ACHN (cell line): ENCODE results near the gene CUL9.
A peak's percentile ranks its signal among the peaks of the same experiment; 100 is the strongest.

ENCODE experiments used
- DNase-seq: peaks from one replicate; pipeline ENCODE4 v3.0.0-alpha.2; 2015
- in situ Hi-C: cut with HindIII; loops from 2 replicates; pipeline ENCODE4 v1.10.0; 2017; ENCODE audit warnings: low sequenced_read_pairs, low pct_ligation_motif_present, low pct_unique_long_range_greater_than_20kb

CUL9 gene

GRCh38 chr6:43171707-43172103 lies 10.3 kb upstream of the CUL9 start:
- no peak for DNase-seq
- in situ Hi-C loops: no loop called here

GRCh38 chr6:43172104-43173007 lies 9.6 kb upstream of the CUL9 start:
- in situ Hi-C loops: no loop called here
- DNase-seq: peak; percentile 27

DNA sequence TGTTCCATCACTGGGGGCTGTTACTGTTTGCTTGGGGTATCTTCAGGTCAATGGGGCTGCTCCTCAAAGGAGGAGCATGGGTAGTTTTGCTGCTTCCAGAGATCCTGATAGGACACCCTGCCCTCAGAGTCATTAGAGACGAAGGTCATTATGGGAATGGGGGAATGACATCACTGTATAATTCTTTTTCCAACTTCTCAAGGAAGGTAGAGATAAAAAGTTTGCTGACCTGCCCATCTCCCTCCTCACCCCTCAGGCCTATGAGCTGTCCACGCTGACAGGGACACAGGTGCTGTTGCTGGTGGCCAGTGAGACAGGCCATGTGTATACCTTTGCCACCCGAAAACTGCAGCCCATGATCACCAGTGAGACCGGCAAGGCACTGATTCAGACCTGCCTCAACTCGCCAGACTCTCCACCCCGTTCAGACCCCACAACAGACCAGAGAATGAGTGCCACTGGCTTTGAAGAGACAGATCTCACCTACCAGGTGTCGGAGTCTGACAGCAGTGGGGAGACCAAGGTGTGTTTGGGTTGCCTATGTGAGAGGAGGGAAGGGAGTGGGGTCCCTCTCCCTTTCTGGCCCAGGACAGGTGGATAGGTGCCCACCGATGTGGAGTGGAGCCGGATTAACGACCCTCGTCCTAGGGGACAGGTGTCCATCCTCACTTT lies 8.3 kb upstream of the CUL9 start:
- in situ Hi-C loops: no loop called here
- no peak for DNase-seq

DNA sequence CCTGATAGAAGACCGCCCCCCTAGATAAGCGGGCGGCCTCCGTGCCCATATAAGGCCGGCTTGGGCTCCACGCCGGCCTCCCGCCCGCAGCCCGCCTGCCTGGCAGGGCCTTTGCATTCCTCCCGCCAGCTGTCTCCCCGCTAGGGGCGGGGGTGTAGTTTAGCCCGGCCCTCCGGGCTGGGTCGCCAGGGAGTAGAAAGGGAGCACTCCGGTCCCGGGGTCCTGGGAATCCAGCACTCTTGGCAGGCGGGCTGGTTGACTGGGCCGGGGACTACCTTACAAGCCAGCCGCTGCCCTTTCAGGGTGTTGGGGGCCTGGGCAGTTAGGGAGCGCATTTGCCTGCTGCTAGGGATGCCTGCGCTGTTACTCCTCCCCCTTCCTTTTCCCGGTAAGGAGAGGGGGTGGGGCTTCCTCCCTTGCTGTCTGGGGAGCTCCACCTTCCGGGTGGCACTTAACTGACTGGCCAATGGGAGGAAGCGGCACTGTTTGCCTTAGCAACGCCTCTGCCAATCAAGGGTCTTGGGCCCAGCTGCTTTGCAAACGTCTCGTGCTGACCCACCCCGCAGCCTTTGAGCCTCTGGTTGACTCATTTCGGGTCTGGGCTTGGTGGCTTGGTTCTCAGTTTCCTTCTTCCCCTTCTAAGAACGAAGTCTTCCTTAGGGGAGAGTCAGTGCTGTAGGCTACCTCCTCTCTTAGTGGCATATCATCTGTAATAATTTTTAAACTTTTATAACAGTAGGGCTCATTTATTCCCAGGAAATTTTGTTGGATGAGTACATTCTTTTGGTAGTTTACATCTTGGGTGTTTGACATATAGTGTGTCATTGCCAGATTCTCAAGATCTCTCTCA lies 7.5 kb upstream of the CUL9 start:
- in situ Hi-C loops: no loop called here

DNA sequence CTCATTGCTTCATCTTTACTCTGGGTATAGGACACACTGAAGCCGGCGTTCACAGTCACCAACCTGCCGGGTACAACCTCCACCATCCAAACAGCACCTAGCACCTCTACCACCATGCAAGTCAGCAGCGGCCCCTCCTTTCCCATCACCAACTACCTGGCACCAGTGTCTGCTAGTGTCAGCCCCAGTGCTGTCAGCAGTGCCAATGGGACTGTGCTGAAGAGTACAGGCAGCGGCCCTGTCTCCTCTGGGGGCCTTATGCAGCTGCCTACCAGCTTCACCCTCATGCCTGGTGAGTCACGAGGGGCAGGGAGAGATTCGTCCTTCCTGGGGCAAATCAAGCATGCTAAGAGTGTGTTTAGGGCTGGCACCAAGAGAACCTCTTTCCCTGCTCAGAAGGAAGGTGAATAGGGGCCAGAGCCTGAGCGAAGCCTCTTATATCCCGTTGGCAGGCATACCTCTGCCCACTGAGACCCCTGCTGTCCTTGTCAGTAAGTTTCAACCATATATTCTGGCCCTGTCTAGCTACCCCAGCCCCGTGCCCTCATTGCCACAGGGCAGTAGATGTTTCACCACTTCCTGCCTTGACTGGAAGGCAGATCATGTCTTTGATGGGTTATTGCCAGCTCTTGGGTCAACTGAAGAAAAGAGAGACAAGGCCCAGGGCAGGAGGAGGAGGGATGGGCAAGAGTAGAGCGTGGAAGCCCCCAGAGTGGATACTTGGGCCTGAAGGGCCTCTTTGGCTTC lies 6.1 kb upstream of the CUL9 start:
- no peak for DNase-seq
- in situ Hi-C loops: no loop called here

More for the DNA sequence above, 7.5 kb upstream of the CUL9 start:
- peak; percentile 98 for DNase-seq

DNA sequence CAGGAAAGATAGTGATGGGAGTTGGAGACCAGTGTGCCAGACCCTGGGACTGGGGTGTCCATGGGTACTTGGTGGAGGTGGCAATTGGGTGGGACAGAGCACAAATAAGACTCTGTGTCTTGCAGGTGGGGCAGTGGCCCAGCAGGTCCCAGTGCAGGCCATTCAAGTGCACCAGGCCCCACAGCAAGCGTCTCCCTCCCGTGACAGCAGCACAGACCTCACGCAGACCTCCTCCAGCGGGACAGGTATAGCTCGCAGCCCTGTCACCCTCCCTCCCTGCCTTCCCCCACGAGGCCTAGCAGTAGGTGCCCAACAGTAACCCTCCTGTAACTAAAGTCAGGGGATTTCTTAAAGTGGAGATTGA lies 5.6 kb upstream of the CUL9 start:
- no peak for DNase-seq

DNA sequence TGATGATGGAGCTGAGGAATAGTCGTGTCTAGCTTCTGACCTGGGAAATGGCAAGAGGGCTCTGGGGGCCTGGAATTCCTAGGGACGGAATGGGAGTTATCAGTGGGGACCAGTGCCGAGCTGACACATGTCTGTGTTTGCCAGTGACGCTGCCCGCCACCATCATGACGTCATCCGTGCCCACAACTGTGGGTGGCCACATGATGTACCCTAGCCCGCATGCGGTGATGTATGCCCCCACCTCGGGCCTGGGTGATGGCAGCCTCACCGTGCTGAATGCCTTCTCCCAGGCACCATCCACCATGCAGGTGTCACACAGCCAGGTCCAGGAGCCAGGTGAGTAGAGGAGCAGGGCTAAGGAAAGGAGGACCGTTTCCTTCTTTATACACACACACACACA lies 3.8 kb upstream of the CUL9 start:
- no peak for DNase-seq
- in situ Hi-C loops: no loop called here

More for the DNA sequence above, 5.6 kb upstream of the CUL9 start:
- in situ Hi-C loops: no loop called here

- DNase-seq: no peak
- in situ Hi-C loops: no loop called here
These were observed 2.8 kb upstream of the CUL9 start for GRCh38 chr6:43178951-43179830.

DNA sequence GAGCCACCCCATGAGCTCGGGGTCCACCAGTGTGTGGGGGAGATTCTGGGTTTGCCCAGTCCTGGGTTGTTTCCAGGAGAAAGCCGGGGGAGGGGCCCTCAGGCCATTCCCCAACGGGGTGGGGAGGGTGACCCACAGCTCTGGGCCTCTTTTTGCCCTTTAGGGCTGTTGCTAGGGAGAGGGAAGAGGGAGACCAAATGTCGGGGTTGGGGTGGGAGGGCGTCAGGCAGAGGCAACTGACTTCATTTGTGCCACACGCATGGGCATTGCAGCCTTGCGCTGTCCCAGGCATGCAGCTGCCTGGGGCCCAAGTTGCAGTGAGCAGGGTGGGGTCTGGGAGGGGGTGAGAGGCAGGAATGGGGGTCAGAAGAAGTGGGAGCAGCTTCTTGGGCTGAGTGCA lies 1.9 kb upstream of the CUL9 start:
- no peak for DNase-seq
- in situ Hi-C loops: no loop called here

DNA sequence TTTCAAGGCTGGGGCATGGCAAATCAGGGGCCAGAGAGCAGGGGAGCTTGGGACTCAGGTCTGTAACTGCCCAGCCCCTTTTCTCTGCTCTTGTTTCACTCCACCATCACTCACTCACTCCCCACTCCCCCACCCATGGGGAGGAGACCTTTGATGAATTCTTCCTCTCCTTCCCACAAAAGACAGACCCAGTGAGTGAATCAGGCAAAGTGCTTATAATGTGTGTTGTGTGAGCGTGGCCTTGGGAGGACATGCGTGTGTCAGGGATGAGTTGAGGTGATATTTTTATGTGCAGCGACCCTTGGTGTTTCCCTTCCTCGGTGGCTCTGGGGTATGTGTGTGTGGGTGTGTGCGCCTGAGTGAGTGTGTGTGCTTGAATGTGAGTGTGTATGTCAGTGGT lies 1.0 kb upstream of the CUL9 start:
- in situ Hi-C loops: no loop called here
- no peak for DNase-seq

- in situ Hi-C loops: no loop called here
These were observed 415 bp upstream of the CUL9 start for GRCh38 chr6:43181621-43181941.

DNA sequence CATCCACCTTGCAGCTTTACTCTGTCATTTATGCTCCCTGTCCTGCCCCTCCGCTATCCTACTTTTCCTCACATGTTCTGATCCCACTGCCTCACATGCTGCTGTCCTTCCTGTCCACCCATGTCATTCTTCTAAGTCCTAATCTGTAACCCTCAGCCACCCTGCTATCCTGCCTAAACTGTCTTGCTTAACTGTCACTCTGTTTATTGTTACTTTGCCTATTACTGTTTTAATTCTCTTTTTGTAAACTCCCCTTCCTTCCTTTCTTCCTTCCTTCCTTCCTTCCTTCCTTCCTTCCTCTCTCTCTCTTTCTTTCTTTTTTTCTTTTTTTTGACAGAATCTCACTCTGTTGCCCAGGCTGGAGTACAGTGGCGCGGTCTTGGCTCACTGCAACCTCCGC lies 1.4 kb downstream of the CUL9 start:
- in situ Hi-C loops: no loop called here
- DNase-seq: no peak

More at GRCh38 chr6:43181621-43181941, 415 bp upstream of the CUL9 start:
- DNase-seq: no peak

DNA sequence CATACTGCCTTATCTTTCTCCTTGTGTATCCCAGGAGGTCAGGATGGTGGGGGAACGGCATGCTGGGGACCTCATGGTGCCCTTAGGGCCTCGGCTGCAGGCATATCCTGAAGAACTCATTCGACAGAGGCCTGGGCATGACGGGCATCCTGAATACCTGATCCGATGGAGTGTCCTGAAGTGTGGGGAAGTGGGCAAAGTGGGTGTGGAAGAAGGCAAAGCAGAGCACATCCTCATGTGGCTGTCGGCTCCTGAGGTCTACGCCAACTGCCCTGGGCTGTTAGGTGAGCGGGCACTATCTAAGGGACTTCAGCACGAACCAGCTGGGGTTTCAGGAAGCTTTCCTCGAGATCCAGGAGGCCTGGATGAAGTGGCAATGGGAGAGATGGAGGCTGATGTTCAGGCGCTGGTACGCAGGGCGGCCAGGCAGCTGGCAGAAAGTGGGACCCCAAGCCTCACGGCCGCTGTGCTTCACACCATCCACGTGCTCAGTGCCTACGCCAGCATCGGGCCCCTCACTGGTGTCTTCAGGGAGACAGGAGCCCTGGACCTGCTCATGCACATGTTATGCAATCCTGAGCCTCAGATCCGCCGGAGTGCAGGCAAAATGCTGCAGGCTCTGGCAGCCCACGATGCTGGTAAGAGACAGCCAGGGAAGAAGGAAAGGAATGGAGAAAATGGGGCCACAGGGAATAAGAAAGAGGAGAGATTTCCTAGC lies 2.4 kb downstream of the CUL9 start:
- in situ Hi-C loops: no loop called here
- DNase-seq: no peak

- in situ Hi-C loops: no loop called here
- no peak for DNase-seq
These were observed 3.5 kb downstream of the CUL9 start for GRCh38 chr6:43185391-43185985.

DNA sequence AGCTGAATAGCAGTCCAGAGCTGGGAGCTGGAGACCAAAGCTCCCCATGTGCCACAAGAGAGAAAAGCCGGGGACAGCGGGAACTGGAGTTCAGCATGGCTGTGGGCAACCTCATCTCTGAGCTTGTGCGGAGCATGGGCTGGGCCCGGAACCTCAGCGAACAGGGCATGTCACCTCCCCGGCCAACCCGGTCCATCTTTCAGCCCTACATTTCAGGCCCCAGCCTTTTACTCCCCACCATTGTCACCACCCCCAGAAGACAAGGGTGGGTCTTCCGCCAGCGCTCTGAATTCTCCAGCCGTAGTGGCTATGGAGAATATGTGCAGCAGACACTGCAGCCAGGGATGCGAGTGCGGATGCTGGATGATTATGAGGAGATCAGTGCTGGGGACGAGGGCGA lies 4.0 kb downstream of the CUL9 start:
- DNase-seq: no peak
- in situ Hi-C loops: no loop called here

DNA sequence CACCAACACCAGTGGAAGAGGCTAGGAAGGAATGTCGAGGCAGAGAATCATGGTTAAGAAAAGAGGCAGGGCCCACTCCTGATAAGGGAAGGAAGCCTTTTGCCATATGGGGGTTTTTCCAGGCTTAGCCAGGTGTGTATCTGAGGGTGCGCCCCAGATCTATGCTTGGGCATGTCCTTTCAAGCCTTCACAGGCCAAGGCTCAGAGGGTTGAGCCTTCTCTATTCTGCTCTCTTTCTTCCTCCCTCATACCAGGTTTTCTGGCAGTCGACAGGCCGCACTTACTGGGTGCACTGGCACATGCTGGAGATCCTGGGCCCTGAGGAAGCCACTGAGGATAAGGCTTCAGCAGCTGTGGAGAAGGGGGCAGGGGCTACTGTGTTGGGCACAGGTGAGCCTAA lies 4.7 kb downstream of the CUL9 start:
- in situ Hi-C loops: no loop called here
- DNase-seq: no peak

- in situ Hi-C loops: no loop called here
- no peak for DNase-seq
These were observed 5.8 kb downstream of the CUL9 start for GRCh38 chr6:43187821-43188220.
